Sigmoid colon (tissue), 7 donors: ENCODE measurements around the gene CSF2. TPM values are rescaled to one million over a fixed set of nuclear protein-coding genes. Genes with fewer than 3 reads are reported as not detected.

Source experiments
- DNase-seq: peaks from one replicate; pipeline ENCODE4 v3.0.0-alpha.2; 2019
- H3K27ac ChIP-seq, 4 donors: fragments of 200-600 bp; sonication (generic); one replicate each; pipeline ENCODE4 v1.5.1; 2016 to 2019; ENCODE audit warnings: mild to moderate bottlenecking in 1 of 4
- H3K27me3 ChIP-seq, 3 donors: fragments of 200-600 bp; sonication (generic); one replicate each; pipeline ENCODE4 v1.5.1; 2019; ENCODE audit warnings: mild to moderate bottlenecking in 1 of 3
- H3K36me3 ChIP-seq, 4 donors: fragments of 200-600 bp; sonication (generic); one replicate each; pipeline ENCODE4 v1.5.1; 2016 to 2019
- H3K4me1 ChIP-seq, 4 donors: fragments of 200-600 bp; sonication (generic); one replicate each; pipeline ENCODE4 v1.5.1; 2017 to 2019
- H3K4me3 ChIP-seq, 4 donors: fragments of 200-600 bp; sonication (generic); one replicate each; pipeline ENCODE4 v1.5.1; 2017 to 2019; ENCODE audit warnings: mild to moderate bottlenecking in 2 of 4, moderate library complexity in 1 of 4
- H3K9me3 ChIP-seq, 4 donors: fragments of 200-600 bp in 3 of 4; sonication (generic) in 3 of 4; one replicate each; pipeline versions ENCODE4 v1.5.1 to v1.6.1; 2013 to 2019
- CTCF ChIP-seq, 4 experiments: fragments of 450-650 bp in 3 of 4; fragments of 200-600 bp in 1 of 4; IDR thresholded peaks; one replicate each; pipeline ENCODE4 v1.5.1; 2016 to 2019; ENCODE audit warnings: antibody characterized with exemption in 4 of 4, mild to moderate bottlenecking in 3 of 4, moderate library complexity in 2 of 4
- EP300 ChIP-seq, 4 donors: sonication (generic); formaldehyde crosslinking; IDR thresholded peaks; one replicate each; pipeline ENCODE4 v1.6.1; 2017; ENCODE audit warnings: antibody characterized with exemption in 4 of 4
- POLR2A ChIP-seq, 2 donors: fragments of 450-650 bp; IDR thresholded peaks; one replicate each; pipeline ENCODE4 v1.6.1; 2016; ENCODE audit warnings: antibody characterized with exemption in 2 of 2, mild to moderate bottlenecking in 2 of 2, moderate library complexity in 2 of 2
- POLR2AphosphoS5 ChIP-seq, 4 donors: sonication (generic); formaldehyde crosslinking; IDR thresholded peaks; one replicate each; pipeline ENCODE4 v1.6.1; 2017; ENCODE audit warnings: antibody characterized with exemption in 4 of 4
- WGBS, 2 donors: extraction: QIAGEN DNeasy Blood & Tissue Kit; methylation state at CpG; one replicate each; pipeline ENCODE4 v1.1.7; 2013; 5-methylcytosine and 5-hydroxymethylcytosine counted together
- intact Hi-C: fragments of 100-400 bp; cut with DNase I; formaldehyde crosslinking; loops from one replicate; pipeline ENCODE4 v1.15.1; 2023
- polyA plus RNA-seq, 3 donors: library from polyadenylated mRNA; stranded (reverse); fragments of 200-250 nt; gene quantifications; one replicate each; pipeline ENCODE4 v1.2.3, GENCODE V29; 2013
- total RNA-seq, 4 donors: library from RNA; depleted of rRNA; stranded (reverse); fragments of >200 nt; gene quantifications; one replicate each; pipeline ENCODE4 v1.1.0, GENCODE V29; 2016
- donor health status: healthy with polysubstance abuse.
- donor health status: Bipolar disorder and iron deficiency.
- donor health status: healthy.

The CSF2 gene
- total and polyA plus RNA-seq, 7 donors = 1.1 TPM; not detected in 6

GRCh38 chr5:132033122-132033521 lies 40.5 kb upstream of the CSF2 start:
- WGBS, 2 donors = 59 to 64% methylated on average over 4 of the region's 4 CpGs
- intact Hi-C loops = no loop called here
- H3K4me1 ChIP-seq = no peaks in the 10 kb centered on the region
- no peak overlapping the region for H3K4me3 ChIP-seq
- DNase-seq = no peak
- H3K27ac ChIP-seq = no peak overlapping the region
- no peaks in the 10 kb centered on the region for H3K27me3 ChIP-seq
- TF ChIP-seq EP300 (IDR thresholded peaks at IDR 0.05) (no peak), CTCF (IDR thresholded peaks at IDR 0.05) (no peak), POLR2A (IDR thresholded peaks at IDR 0.05) (no peak), POLR2AphosphoS5 (IDR thresholded peaks at IDR 0.05) (no peak)
- no peaks in the 10 kb centered on the region for H3K36me3 ChIP-seq
- no peaks in the 10 kb centered on the region for H3K9me3 ChIP-seq

- no peak overlapping the region for H3K27ac ChIP-seq
- intact Hi-C loops = no loop called here
- no peaks in the 10 kb centered on the region for H3K27me3 ChIP-seq
- TF ChIP-seq POLR2A (IDR thresholded peaks at IDR 0.05) = no peak
- no peak for TF ChIP-seq POLR2AphosphoS5 (IDR thresholded peaks at IDR 0.05)
- TF ChIP-seq CTCF (IDR thresholded peaks at IDR 0.05) = no peak
- TF ChIP-seq EP300 (IDR thresholded peaks at IDR 0.05) = no peak
- H3K4me3 ChIP-seq = no peak overlapping the region
- no peaks in the 10 kb centered on the region for H3K9me3 ChIP-seq
- H3K36me3 ChIP-seq = no peaks in the 10 kb centered on the region
- H3K4me1 ChIP-seq = no peaks in the 10 kb centered on the region
- WGBS, 2 donors = 16 to 49% methylated on average over 2 of the region's 2 CpGs
- no peak for DNase-seq
Measured at GRCh38 chr5:132037353-132037752, 36.2 kb upstream of the CSF2 start.

- no peak for DNase-seq
- H3K27me3 ChIP-seq = peaks cover 0 to 10% (median 0%) of the 10 kb centered on the region in 3 donors
- H3K36me3 ChIP-seq = no peaks in the 10 kb centered on the region
- H3K4me3 ChIP-seq = no peak overlapping the region
- H3K9me3 ChIP-seq = no peaks in the 10 kb centered on the region
- intact Hi-C loops = no loop called here
- no peak for TF ChIP-seq POLR2A (IDR thresholded peaks at IDR 0.05)
- TF ChIP-seq POLR2AphosphoS5 (IDR thresholded peaks at IDR 0.05) = no peak
- H3K4me1 ChIP-seq = no peaks in the 10 kb centered on the region
- no peak overlapping the region for H3K27ac ChIP-seq
- 72 to 78% methylated on average over 10 of the region's 10 CpGs for WGBS, 2 donors
Measured at GRCh38 chr5:132044207-132044606, 29.4 kb upstream of the CSF2 start.

GRCh38 chr5:132046880-132047299 lies 26.7 kb upstream of the CSF2 start:
- Histone ChIP-seq H3K4me1 (no peaks in the 10 kb centered on the region), H3K36me3 (no peaks in the 10 kb centered on the region), H3K4me3 (no peak overlapping the region), H3K9me3 (no peaks in the 10 kb centered on the region), H3K27ac (no peak overlapping the region), H3K27me3 (peaks cover 0 to 10% (median 0%) of the 10 kb centered on the region in 3 donors)
- TF ChIP-seq POLR2AphosphoS5 (IDR thresholded peaks at IDR 0.05) = no peak
- no peak for TF ChIP-seq EP300 (IDR thresholded peaks at IDR 0.05)
- no peak for TF ChIP-seq POLR2A (IDR thresholded peaks at IDR 0.05)
- TF ChIP-seq CTCF (IDR thresholded peaks at IDR 0.05) = no peak
- whole genome bisulfite sequencing, 2 donors = 84 to 87% methylated on average over 7 of the region's 7 CpGs
- DNase-seq = no peak
- intact Hi-C loops = no loop called here

GRCh38 chr5:132049093-132049492 lies 24.5 kb upstream of the CSF2 start:
- WGBS, 2 donors = 37 to 59% methylated on average over 4 of the region's 4 CpGs
- H3K4me1 ChIP-seq = no peaks in the 10 kb centered on the region
- no peaks in the 10 kb centered on the region for H3K27me3 ChIP-seq
- DNase-seq = no peak
- TF ChIP-seq POLR2AphosphoS5 (IDR thresholded peaks at IDR 0.05) (no peak), POLR2A (IDR thresholded peaks at IDR 0.05) (no peak), CTCF (IDR thresholded peaks at IDR 0.05) (no peak), EP300 (IDR thresholded peaks at IDR 0.05) (no peak)
- H3K4me3 ChIP-seq = no peak overlapping the region
- no peaks in the 10 kb centered on the region for H3K36me3 ChIP-seq
- no peak overlapping the region for H3K27ac ChIP-seq
- intact Hi-C loops = no loop called here
- H3K9me3 ChIP-seq = no peaks in the 10 kb centered on the region
